ENCODE results near the gene FPR1. TPM values are rescaled to one million over a fixed set of nuclear protein-coding genes. Genes with fewer than 3 reads are reported as not detected.

FPR1 gene
- total RNA-seq, 1 donor from 2014 or later = not detected

DNA sequence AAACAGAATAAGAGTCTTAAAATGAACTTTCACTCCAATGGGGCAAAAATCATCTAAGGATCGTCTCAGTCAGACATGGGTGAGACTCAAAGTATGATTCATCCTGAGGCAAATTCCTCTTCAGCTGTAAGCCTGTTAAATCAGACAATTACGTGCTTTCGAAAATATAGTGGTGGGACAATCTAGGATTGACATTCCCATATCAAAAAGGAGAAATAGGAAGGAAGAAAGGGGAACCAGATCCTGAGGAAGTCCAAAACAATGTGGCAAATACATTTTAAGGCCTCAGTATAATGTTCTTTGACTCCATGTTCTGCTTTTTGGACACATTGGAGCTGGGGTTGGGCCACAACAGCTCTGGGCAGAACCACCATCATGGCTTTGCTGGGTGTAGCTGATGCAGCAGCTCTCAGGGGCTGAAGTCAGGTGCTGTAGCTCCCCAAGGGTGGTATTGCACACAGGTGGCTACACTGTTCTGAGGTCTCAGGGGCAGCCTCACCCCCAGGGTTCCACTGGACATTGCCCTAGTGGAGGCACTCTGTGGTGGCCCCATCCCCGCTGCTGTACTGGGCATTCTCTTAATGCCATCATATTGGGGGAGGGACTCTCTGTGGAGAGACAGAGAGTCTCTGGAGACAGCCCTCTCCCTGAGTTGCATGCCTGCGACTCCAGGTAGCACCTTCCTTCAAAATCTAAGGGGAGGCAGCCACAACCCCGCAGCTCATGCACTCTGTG lies 37.5 kb upstream of the FPR1 start:
- Histone ChIP-seq H3K36me3 (ENCODE audit: control insufficient read depth, insufficient read depth, low read length) (no peaks in the 10 kb centered on the region), H3K4me3 (ENCODE audit: low read depth, low read length) (no peak overlapping the region), H3K27me3 (ENCODE audit: control insufficient read depth, insufficient read depth, low read length) (no peaks in the 10 kb centered on the region)
- DNase-seq (ENCODE audit: low read depth) = no peak
- TF ChIP-seq CTCF (IDR thresholded peaks at IDR 0.05; ENCODE audit: insufficient read depth, low read length, poor library complexity, severe bottlenecking) = no peak

DNA sequence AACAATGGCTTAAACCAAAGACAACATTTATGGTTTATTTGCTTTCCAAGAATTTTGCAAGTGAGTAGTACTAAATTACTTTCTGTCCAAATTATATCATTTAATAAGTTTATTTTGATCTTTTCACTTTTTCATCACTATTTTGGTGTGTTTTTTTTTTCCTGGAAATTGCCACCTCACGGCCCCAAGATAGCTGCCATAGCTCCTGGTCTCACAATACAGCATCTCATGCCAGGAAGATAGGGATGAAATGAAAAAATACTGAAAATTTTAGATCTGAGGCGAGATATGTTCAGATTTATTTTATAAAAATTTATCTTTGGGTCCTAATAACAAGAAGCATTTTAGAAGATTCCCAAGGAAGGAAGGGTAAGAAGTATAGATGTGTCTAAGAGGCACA lies 36.4 kb upstream of the FPR1 start:
- TF ChIP-seq CTCF (IDR thresholded peaks at IDR 0.05; ENCODE audit: insufficient read depth, low read length, poor library complexity, severe bottlenecking) = no peak
- Histone ChIP-seq H3K27me3 (ENCODE audit: control insufficient read depth, insufficient read depth, low read length) (no peaks in the 10 kb centered on the region), H3K36me3 (ENCODE audit: control insufficient read depth, insufficient read depth, low read length) (no peaks in the 10 kb centered on the region), H3K4me3 (ENCODE audit: low read depth, low read length) (no peak overlapping the region)
- DNase-seq (ENCODE audit: low read depth) = no peak

GRCh38 chr19:51786646-51787494 lies 35.2 kb upstream of the FPR1 start:
- no peak for DNase-seq (ENCODE audit: low read depth)
- TF ChIP-seq CTCF (IDR thresholded peaks at IDR 0.05; ENCODE audit: insufficient read depth, low read length, poor library complexity, severe bottlenecking) = no peak
- H3K4me3 ChIP-seq (ENCODE audit: low read depth, low read length) = no peak overlapping the region
- H3K27me3 ChIP-seq (ENCODE audit: control insufficient read depth, insufficient read depth, low read length) = no peaks in the 10 kb centered on the region
- no peaks in the 10 kb centered on the region for H3K36me3 ChIP-seq (ENCODE audit: control insufficient read depth, insufficient read depth, low read length)

DNA sequence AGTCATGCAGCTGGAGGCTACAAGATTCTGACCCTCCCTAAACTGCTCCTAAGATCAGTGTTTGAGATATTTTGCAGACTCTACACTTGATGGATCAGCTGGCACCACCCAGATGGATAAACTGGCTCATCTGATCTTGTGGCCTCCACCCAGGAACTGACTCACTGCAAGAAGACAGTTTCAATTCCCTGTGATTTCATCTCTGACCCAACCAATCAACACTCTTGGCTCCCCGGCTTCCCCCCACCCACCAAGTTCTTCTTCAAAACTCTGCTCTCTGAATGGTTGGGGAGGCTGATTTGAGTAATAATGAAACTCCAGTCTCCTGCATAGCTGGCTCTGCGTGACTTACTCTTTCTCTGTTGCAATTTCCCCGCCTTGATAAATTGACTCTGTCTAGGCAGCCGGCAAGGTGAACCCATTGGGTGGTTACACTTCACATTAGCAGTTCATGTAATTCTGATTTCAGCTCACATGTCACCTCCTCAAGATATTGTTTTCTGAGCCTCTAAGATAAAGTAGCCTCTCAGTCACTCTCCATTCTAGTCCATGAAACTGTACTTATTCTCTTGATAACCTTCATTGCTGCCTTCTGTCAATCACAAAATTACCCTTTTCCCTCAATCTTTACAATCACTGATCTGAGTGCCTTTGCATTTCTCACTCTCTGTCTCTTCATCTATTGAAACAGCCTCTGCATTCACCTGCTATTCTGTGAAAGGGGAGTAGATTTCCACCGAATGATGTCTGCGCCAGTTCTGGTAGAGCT lies 33.4 kb upstream of the FPR1 start:
- TF ChIP-seq CTCF (IDR thresholded peaks at IDR 0.05; ENCODE audit: insufficient read depth, low read length, poor library complexity, severe bottlenecking) = no peak
- H3K4me3 ChIP-seq (ENCODE audit: low read depth, low read length) = no peak overlapping the region
- no peak for DNase-seq (ENCODE audit: low read depth)

GRCh38 chr19:51784109-51784785 lies 32.6 kb upstream of the FPR1 start:
- Histone ChIP-seq H3K36me3 (ENCODE audit: control insufficient read depth, insufficient read depth, low read length) (no peaks in the 10 kb centered on the region), H3K4me3 (ENCODE audit: low read depth, low read length) (no peak overlapping the region)

More for the DNA sequence above, 33.4 kb upstream of the FPR1 start:
- Histone ChIP-seq H3K27me3 (ENCODE audit: control insufficient read depth, insufficient read depth, low read length) (no peaks in the 10 kb centered on the region), H3K36me3 (ENCODE audit: control insufficient read depth, insufficient read depth, low read length) (no peaks in the 10 kb centered on the region)

More at GRCh38 chr19:51784109-51784785, 32.6 kb upstream of the FPR1 start:
- no peak for TF ChIP-seq CTCF (IDR thresholded peaks at IDR 0.05; ENCODE audit: insufficient read depth, low read length, poor library complexity, severe bottlenecking)
- DNase-seq (ENCODE audit: low read depth) = no peak
- no peaks in the 10 kb centered on the region for H3K27me3 ChIP-seq (ENCODE audit: control insufficient read depth, insufficient read depth, low read length)
